ENCODE data around the gene KIAA0513. TPM values are rescaled to one million over a fixed set of nuclear protein-coding genes. Genes with fewer than 3 reads are reported as not detected.

KIAA0513 gene
- total and polyA plus RNA-seq, 2 donors (not counting 1 experiment from before 2014, with no cell fraction given) = 1.1 to 2.1 TPM

GRCh38 chr16:85123891-85124635, 96.5 kb downstream of the KIAA0513 start:
- Histone ChIP-seq H3K4me3 (ENCODE audit: control extremely low read depth in 1 of 5, extremely low read depth in 1 of 5, insufficient read depth in 1 of 5, low read depth in 2 of 5, low read length in 4 of 5) (no peak overlapping the region), H3K27me3 (replicated peaks in 1 of 4; ENCODE audit: control extremely low read depth in 1 of 4, control insufficient read depth in 3 of 4, insufficient read depth in 4 of 4, low read length in 3 of 4) (peaks cover 0 to 3% (median 0%) of the 10 kb centered on the region in 4 experiments), H3K4me1 (ENCODE audit: control insufficient read depth in 2 of 2, insufficient read depth in 2 of 2, low read length in 2 of 2) (no peaks in the 10 kb centered on the region), H3K27ac (ENCODE audit: low read length in 2 of 2) (no peak overlapping the region), H3K9me3 (ENCODE audit: control extremely low read depth in 1 of 3, control insufficient read depth in 2 of 3, insufficient read depth in 1 of 3, low read length in 2 of 3) (no peaks in the 10 kb centered on the region), H3K4me2 (replicated peaks; ENCODE audit: low read depth, low read length, poor library complexity, severe bottlenecking) (no peak overlapping the region), H3K36me3 (replicated peaks in 1 of 2; ENCODE audit: control extremely low read depth in 1 of 2, control insufficient read depth in 1 of 2, extremely low read depth in 1 of 2, insufficient read depth in 2 of 2, low read length in 1 of 2) (no peaks in the 10 kb centered on the region), H4K20me1 (ENCODE audit: control insufficient read depth, insufficient read depth, low read length, poor library complexity, severe bottlenecking) (no peaks in the 10 kb centered on the region), H2AFZ (ENCODE audit: insufficient read depth, low read depth, low read length, poor library complexity, severe bottlenecking) (no peak overlapping the region), H3K9ac (ENCODE audit: low read length) (no peak overlapping the region), H3K79me2 (ENCODE audit: control insufficient read depth, insufficient read depth, low read length) (no peaks in the 10 kb centered on the region)
- Mint-ChIP-seq H3K4me3 (no peak overlapping the region), H3K9me3 (ENCODE audit: insufficient read depth) (no peaks in the 10 kb centered on the region), H3K27ac (no peak overlapping the region), H3K4me1 (no peaks in the 10 kb centered on the region), H3K27me3 (no peaks in the 10 kb centered on the region)
- 91% methylated on average over 29 of the region's 34 CpGs for WGBS (ENCODE audit: insufficient coverage)
- CTCF ChIA-PET = interaction anchor here (2.3 kb wide), 1 partner anchor 9 kb away, joined by 9 read pairs; no protein-coding TSS in a partner anchor
- intact Hi-C loops (cut with micrococcal nuclease) = no loop called here
- TF ChIP-seq EZH2 (IDR thresholded peaks at IDR 0.05; ENCODE audit: borderline replicate concordance, insufficient read depth, low read depth, low read length, poor library complexity, severe bottlenecking) = no peak
- TF ChIP-seq CTCF (IDR thresholded peaks at IDR 0.05) = no peak
- DNase-seq = no peak
- POLR2A ChIA-PET = no interaction called here
- no peak for ATAC-seq (ENCODE audit: low read depth)

GRCh38 chr16:85124636-85125346, 97.2 kb downstream of the KIAA0513 start:
- Histone ChIP-seq H3K79me2 (ENCODE audit: control insufficient read depth, insufficient read depth, low read length) (no peaks in the 10 kb centered on the region), H4K20me1 (ENCODE audit: control insufficient read depth, insufficient read depth, low read length, poor library complexity, severe bottlenecking) (no peaks in the 10 kb centered on the region), H3K9ac (ENCODE audit: low read length) (no peak overlapping the region), H3K27me3 (replicated peaks in 1 of 4; ENCODE audit: control extremely low read depth in 1 of 4, control insufficient read depth in 3 of 4, insufficient read depth in 4 of 4, low read length in 3 of 4) (peaks cover 0 to 3% (median 0%) of the 10 kb centered on the region in 4 experiments), H3K9me3 (ENCODE audit: control extremely low read depth in 1 of 3, control insufficient read depth in 2 of 3, insufficient read depth in 1 of 3, low read length in 2 of 3) (no peaks in the 10 kb centered on the region), H3K27ac (ENCODE audit: low read length in 2 of 2) (no peak overlapping the region), H3K4me1 (ENCODE audit: control insufficient read depth in 2 of 2, insufficient read depth in 2 of 2, low read length in 2 of 2) (no peaks in the 10 kb centered on the region), H3K4me3 (ENCODE audit: control extremely low read depth in 1 of 5, extremely low read depth in 1 of 5, insufficient read depth in 1 of 5, low read depth in 2 of 5, low read length in 4 of 5) (no peak overlapping the region), H3K4me2 (replicated peaks; ENCODE audit: low read depth, low read length, poor library complexity, severe bottlenecking) (no peak overlapping the region), H2AFZ (ENCODE audit: insufficient read depth, low read depth, low read length, poor library complexity, severe bottlenecking) (no peak overlapping the region), H3K36me3 (replicated peaks in 1 of 2; ENCODE audit: control extremely low read depth in 1 of 2, control insufficient read depth in 1 of 2, extremely low read depth in 1 of 2, insufficient read depth in 2 of 2, low read length in 1 of 2) (no peaks in the 10 kb centered on the region)
- no peak overlapping the region for H3K4me3 Mint-ChIP-seq
- ChIA-PET POLR2A (no interaction called here), CTCF (interaction anchor here (2.3 kb wide), 1 partner anchor 10 kb away, joined by 9 read pairs; no protein-coding TSS in a partner anchor)
- intact Hi-C loops (cut with micrococcal nuclease) = no loop called here
- ATAC-seq (ENCODE audit: low read depth) (no peak), DNase-seq (no peak)
- TF ChIP-seq CTCF (IDR thresholded peaks at IDR 0.05) (no peak), EZH2 (IDR thresholded peaks at IDR 0.05; ENCODE audit: borderline replicate concordance, insufficient read depth, low read depth, low read length, poor library complexity, severe bottlenecking) (no peak)
- H3K27ac Mint-ChIP-seq = no peak overlapping the region
- no peaks in the 10 kb centered on the region for H3K27me3 Mint-ChIP-seq
- H3K4me1 Mint-ChIP-seq = no peaks in the 10 kb centered on the region
- 93% methylated on average over 9 of the region's 11 CpGs for WGBS (ENCODE audit: insufficient coverage)
- H3K9me3 Mint-ChIP-seq (ENCODE audit: insufficient read depth) = no peaks in the 10 kb centered on the region
